ENCODE results near the gene TGM2.

GRCh38 chr20:38119446-38119845 lies 45.6 kb downstream of the TGM2 start:
- TF ChIP-seq CTCF (IDR thresholded peaks at IDR 0.05) = no peak
- TF ChIP-seq EZH2 (IDR thresholded peaks at IDR 0.05; ENCODE audit: borderline replicate concordance, insufficient read depth, low read depth, low read length, poor library complexity, severe bottlenecking) = no peak
